ENCODE measurements around the gene PURA. TPM values are rescaled to one million over a fixed set of nuclear protein-coding genes. Genes with fewer than 3 reads are reported as not detected.

The PURA gene
- total and polyA plus RNA-seq, 2 of the 4 experiments (the other 2 are of a cell fraction), result 3.8 to 5.6 TPM

DNA sequence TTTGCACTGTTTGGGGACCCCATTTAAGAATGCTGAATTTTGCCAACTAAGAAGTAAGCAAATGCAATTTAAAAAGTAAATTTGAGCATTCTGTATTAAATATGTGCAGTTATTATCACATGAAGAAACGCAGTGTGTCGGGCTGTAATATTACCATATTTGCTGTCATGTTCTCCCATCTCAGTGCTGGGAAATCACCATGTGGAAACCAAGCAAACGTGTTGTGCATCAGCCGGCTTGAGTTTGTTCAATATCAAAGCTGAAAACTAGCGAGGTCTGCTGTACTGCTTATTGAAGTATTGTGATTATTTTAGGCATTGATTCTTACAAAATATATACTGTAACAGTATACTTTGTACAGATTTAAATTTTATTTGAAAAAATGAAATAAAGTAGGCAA is 14.5 kb downstream of the PURA start:
- Histone ChIP-seq H4K5ac (ENCODE audit: low read depth, low read length) (no peak overlapping the region), H2AK5ac (ENCODE audit: low read depth, low read length) (no peak overlapping the region), H3K9me1 (ENCODE audit: insufficient read depth, low read length) (peaks cover 19% of the 10 kb centered on the region), H3K27me3 (ENCODE audit: control insufficient read depth, insufficient read depth, low read length) (no peaks in the 10 kb centered on the region), H2BK5ac (ENCODE audit: low read depth, low read length, poor library complexity, severe bottlenecking) (no peak overlapping the region), H3K4me2 (ENCODE audit: low read depth, low read length) (no peak overlapping the region), H2BK120ac (ENCODE audit: low read depth, low read length) (no peak overlapping the region), H3K9me3 (ENCODE audit: control insufficient read depth, insufficient read depth, low read length) (no peaks in the 10 kb centered on the region), H3K18ac (ENCODE audit: low read depth, low read length) (no peak overlapping the region), H2AK9ac (replicated peaks; ENCODE audit: low read depth, low read length, poor library complexity) (no peak overlapping the region), H3K56ac (ENCODE audit: extremely low read depth, insufficient read depth, low read length) (no peak overlapping the region), H3K14ac (replicated peaks; ENCODE audit: low read depth, low read length) (no peak overlapping the region), H4K91ac (ENCODE audit: insufficient read depth, low read depth, low read length) (no peak overlapping the region), H2AFZ (replicated peaks; ENCODE audit: low read length, poor library complexity) (no peak overlapping the region), H3K27ac (ENCODE audit: insufficient read depth, low read length) (no peak overlapping the region), H4K8ac (ENCODE audit: low read depth in 2 of 2, low read length in 2 of 2) (no peak overlapping the region), H3K79me1 (ENCODE audit: low read depth in 1 of 2, low read length in 2 of 2) (peaks cover 20 to 63% of the 10 kb centered on the region in 2 experiments), H3K23ac (ENCODE audit: low read depth, low read length) (no peak overlapping the region), H3K9ac (ENCODE audit: low read depth, low read length) (no peak overlapping the region), H3K36me3 (ENCODE audit: control insufficient read depth, insufficient read depth, low read length) (no peaks in the 10 kb centered on the region), H4K20me1 (ENCODE audit: insufficient read depth, low read length) (peaks cover 30% of the 10 kb centered on the region), H3K4me3 (ENCODE audit: insufficient read depth, low read depth, low read length) (no peak overlapping the region), H3K4ac (ENCODE audit: low read depth, low read length) (no peak overlapping the region), H2BK15ac (ENCODE audit: low read depth, low read length) (no peak overlapping the region), H3K4me1 (ENCODE audit: control insufficient read depth, insufficient read depth, low read length) (peaks cover 18% of the 10 kb centered on the region), H2BK20ac (ENCODE audit: low read depth, low read length) (no peak overlapping the region)
- ChIA-PET CTCF (no interaction called here), POLR2A (ENCODE audit: unreplicated experiment) (no interaction called here)
- 76% methylated on average over 3 of the region's 5 CpGs; no CpG with 5 or more reads in 1 of the 2 experiments for WGBS, 2 experiments (ENCODE audit: extremely low coverage in 2 of 2, insufficient read length in 1 of 2)
- no peak for ATAC-seq (ENCODE audit: low read depth)
- intact Hi-C loops (cut with micrococcal nuclease) (no loop called here), dilution Hi-C loops (cut with HindIII; ENCODE audit: low sequenced_read_pairs, unreplicated experiment) (no loop called here), in situ Hi-C loops (cut with MboI; ENCODE audit: low sequenced_read_pairs) (no loop called here)
- no peak for DNase-seq
- TF ChIP-seq MAZ (IDR thresholded peaks at IDR 0.05; ENCODE audit: borderline replicate concordance, low read depth, low read length), result no peak
- no peak for TF ChIP-seq FOS (IDR thresholded peaks at IDR 0.05; ENCODE audit: low read depth, low read length)
- TF ChIP-seq NFE2L2 (IDR thresholded peaks at IDR 0.05; ENCODE audit: low read depth, low read length), result no peak
- no peak for TF ChIP-seq RFX5 (IDR thresholded peaks at IDR 0.05; ENCODE audit: low read depth, low read length)
- TF ChIP-seq, protein P1, sequence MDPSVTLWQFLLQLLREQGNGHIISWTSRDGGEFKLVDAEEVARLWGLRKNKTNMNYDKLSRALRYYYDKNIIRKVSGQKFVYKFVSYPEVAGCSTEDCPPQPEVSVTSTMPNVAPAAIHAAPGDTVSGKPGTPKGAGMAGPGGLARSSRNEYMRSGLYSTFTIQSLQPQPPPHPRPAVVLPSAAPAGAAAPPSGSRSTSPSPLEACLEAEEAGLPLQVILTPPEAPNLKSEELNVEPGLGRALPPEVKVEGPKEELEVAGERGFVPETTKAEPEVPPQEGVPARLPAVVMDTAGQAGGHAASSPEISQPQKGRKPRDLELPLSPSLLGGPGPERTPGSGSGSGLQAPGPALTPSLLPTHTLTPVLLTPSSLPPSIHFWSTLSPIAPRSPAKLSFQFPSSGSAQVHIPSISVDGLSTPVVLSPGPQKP (IDR thresholded peaks at IDR 0.05; ENCODE audit: borderline replicate concordance, low read depth, low read length), result no peak
- TF ChIP-seq SMC3 (IDR thresholded peaks at IDR 0.05; ENCODE audit: low read depth, low read length), result no peak
- no peak for TF ChIP-seq MXI1 (IDR thresholded peaks at IDR 0.05; ENCODE audit: borderline replicate concordance, low read depth, low read length)
- no peak for TF ChIP-seq CHD1 (IDR thresholded peaks at IDR 0.05; ENCODE audit: low read depth, low read length)
- TF ChIP-seq USF2 (IDR thresholded peaks at IDR 0.05; ENCODE audit: low read depth, low read length), result no peak
- TF ChIP-seq MAFK (IDR thresholded peaks at IDR 0.05; ENCODE audit: low read depth, low read length), result no peak
- TF ChIP-seq, protein P2, sequence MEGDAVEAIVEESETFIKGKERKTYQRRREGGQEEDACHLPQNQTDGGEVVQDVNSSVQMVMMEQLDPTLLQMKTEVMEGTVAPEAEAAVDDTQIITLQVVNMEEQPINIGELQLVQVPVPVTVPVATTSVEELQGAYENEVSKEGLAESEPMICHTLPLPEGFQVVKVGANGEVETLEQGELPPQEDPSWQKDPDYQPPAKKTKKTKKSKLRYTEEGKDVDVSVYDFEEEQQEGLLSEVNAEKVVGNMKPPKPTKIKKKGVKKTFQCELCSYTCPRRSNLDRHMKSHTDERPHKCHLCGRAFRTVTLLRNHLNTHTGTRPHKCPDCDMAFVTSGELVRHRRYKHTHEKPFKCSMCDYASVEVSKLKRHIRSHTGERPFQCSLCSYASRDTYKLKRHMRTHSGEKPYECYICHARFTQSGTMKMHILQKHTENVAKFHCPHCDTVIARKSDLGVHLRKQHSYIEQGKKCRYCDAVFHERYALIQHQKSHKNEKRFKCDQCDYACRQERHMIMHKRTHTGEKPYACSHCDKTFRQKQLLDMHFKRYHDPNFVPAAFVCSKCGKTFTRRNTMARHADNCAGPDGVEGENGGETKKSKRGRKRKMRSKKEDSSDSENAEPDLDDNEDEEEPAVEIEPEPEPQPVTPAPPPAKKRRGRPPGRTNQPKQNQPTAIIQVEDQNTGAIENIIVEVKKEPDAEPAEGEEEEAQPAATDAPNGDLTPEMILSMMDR (conservative IDR thresholded peaks at IDR 0.05; ENCODE audit: low read depth, low read length), result no peak
- no peak for TF ChIP-seq CEBPB (IDR thresholded peaks at IDR 0.05; ENCODE audit: low read depth, low read length)
- TF ChIP-seq BHLHE40 (IDR thresholded peaks at IDR 0.05; ENCODE audit: low read depth, low read length), result no peak
- TF ChIP-seq RAD21 (IDR thresholded peaks at IDR 0.05; ENCODE audit: low read length), result no peak
- TF ChIP-seq POLR2A (IDR thresholded peaks at IDR 0.05; ENCODE audit: low read depth, low read length), result no peak
- no peak for TF ChIP-seq RCOR1 (IDR thresholded peaks at IDR 0.05; ENCODE audit: insufficient replicate concordance, low read length)
- BruUV-seq (replicated peaks), result no TSS peak
